HG02642 (cell line): ENCODE results near the gene KCNJ2.

Experiments
- ATAC-seq: cut with Tn5 transposase; IDR thresholded peaks from one replicate; pipeline ENCODE4 v1.9.1; 2021; ENCODE audit warnings: mild to moderate bottlenecking; ENCODE audit not compliant: unreplicated experiment, poor library complexity

KCNJ2 gene

GRCh38 chr17:70168977-70169708 is at the start of gene KCNJ2:
TSS of gene KCNJ2 (plus strand) at chr17:70169532. CDS start at chr17:70175040, 5,508 bp downstream.
- peak; percentile 98 for ATAC-seq

GRCh38 chr17:70119545-70119944 is 49.8 kb upstream of the KCNJ2 start:
- no peak for ATAC-seq

DNA sequence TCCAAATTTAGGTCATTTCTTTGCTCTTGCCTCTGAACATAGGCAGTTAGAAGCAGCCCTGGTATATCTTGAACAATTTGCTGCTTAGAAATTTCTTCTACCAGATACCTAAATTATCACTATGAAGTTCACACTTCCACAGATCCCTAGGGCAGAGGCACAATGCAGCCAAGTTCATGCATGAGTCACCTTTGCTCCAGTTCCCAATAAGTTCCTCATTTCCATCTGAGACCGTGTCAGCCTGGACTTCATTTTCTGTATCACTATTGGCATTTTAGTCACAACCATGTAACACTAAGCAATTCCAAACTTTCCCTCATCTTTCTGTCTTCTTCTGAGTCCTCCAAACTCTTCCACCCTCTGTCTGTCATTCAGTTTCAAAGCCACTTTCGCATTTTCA is 49.3 kb upstream of the KCNJ2 start:
- no peak for ATAC-seq

- no peak for ATAC-seq
Observed at GRCh38 chr17:70120425-70120824, 48.9 kb upstream of the KCNJ2 start.

GRCh38 chr17:70121126-70121525 is 48.2 kb upstream of the KCNJ2 start:
- no peak for ATAC-seq

GRCh38 chr17:70123193-70123592 is 46.1 kb upstream of the KCNJ2 start:
- ATAC-seq = no peak

- ATAC-seq = no peak
Observed at GRCh38 chr17:70124723-70125122, 44.6 kb upstream of the KCNJ2 start.

GRCh38 chr17:70127221-70127873 is 42.0 kb upstream of the KCNJ2 start:
- ATAC-seq = no peak

DNA sequence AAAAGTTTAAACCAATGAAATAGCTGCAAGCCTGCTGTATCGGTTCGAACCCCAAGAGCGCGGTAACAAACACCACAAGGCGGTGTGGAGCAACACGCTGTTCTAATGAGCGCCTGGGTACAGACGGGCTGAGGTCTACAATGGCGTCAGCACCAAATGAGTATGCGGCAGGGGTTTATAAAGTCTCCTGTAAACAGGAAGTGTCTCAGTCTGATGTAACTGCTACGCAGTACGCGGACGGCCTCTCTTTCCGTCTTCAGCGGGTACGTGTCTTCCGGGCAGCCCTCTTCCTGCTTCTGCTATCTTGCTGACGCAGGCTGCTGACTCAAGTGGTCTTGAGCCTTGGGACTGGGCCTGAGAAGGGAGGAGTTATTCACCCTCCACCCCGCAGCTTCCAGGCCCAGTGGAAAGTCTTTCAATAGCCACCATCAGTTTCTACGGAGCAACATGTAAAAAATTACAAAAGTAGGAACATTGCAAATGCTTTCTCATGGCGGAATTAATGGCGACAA is 40.5 kb upstream of the KCNJ2 start:
- no peak for ATAC-seq

- no peak for ATAC-seq
Observed at GRCh38 chr17:70130289-70130688, 39.0 kb upstream of the KCNJ2 start.

DNA sequence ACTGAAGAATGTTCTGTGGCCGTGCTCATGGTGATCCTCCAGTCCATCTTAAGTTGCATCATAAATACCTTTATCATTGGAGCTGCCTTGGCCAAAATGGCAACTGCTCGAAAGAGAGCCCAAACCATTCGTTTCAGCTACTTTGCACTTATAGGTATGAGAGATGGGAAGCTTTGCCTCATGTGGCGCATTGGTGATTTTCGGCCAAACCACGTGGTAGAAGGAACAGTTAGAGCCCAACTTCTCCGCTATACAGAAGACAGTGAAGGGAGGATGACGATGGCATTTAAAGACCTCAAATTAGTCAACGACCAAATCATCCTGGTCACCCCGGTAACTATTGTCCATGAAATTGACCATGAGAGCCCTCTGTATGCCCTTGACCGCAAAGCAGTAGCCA is 36.8 kb upstream of the KCNJ2 start:
- no peak for ATAC-seq

GRCh38 chr17:70134042-70134441 is 35.3 kb upstream of the KCNJ2 start:
- ATAC-seq = no peak

DNA sequence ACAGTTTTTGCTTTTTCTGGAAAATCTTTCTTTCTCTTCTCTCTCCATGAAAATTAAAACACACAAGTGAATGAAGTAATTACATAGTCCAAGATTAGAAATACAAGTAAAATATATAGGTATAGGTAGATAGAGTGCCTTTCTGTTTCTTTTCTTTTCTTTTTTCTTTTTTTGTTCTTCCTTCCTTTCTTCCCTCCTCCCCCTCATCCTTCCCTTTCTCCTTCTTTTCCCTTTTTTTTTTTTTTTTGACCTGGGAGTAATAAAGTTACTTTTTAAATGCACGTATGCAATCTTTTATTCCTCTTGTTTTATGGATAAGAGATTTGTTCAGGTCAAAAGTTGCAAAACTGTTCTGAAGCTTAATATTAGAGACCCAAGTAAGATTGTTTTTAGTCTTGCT is 34.6 kb upstream of the KCNJ2 start:
- no peak for ATAC-seq

GRCh38 chr17:70136131-70136530 is 33.2 kb upstream of the KCNJ2 start:
- ATAC-seq = no peak

DNA sequence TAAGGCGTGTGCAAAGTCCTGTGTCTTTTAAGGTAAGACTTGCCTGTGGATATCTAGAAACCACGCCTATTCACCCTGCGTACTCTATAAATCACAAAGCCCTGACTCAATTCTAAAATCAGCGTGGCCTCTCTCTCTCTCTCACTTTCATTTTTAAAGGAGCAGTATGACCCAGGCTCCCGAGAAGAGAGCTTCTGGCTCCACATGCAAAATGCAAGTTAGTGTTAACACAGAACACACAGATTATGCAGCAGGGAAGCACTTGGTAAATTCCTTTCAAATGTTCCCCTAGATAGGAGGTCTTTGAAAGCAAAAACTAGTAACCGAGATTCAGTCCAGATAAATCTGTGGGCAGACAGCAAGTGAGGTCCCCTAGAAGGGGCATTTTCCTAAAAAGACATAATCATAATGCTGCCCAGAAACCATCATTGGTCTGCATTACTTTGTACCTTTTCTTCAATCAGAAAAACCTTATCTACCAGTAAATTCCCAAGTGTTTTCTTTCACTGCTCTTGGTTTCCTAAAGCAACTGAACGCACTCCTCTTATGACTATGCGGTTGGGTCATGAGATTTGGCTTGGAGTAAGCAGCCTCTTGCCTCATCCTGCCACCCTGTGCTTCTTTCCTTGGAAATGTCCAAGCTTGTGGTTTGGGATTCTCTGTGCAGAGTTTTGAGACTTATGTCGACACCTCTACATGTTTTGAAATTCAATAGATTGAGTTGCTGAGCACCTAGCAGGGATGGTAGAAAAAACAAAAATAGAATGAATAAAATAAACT is 31.7 kb upstream of the KCNJ2 start:
- peak; percentile 98 for ATAC-seq

GRCh38 chr17:70138291-70138865 is 31.0 kb upstream of the KCNJ2 start:
- ATAC-seq = no peak

GRCh38 chr17:70139449-70139993 is 29.8 kb upstream of the KCNJ2 start:
- ATAC-seq = no peak

GRCh38 chr17:70144260-70144846 is 25.0 kb upstream of the KCNJ2 start:
- ATAC-seq = no peak

- ATAC-seq = no peak
Observed at GRCh38 chr17:70153210-70153609, 16.1 kb upstream of the KCNJ2 start.

- ATAC-seq = no peak
Observed at GRCh38 chr17:70157151-70157550, 12.2 kb upstream of the KCNJ2 start.
